CD4-positive, alpha-beta T cell treated with Interleukin-6 for 4 hours (primary cell): ENCODE data around the gene IFI44L.
A peak's percentile ranks its signal among the peaks of the same experiment; 100 is the strongest.

ENCODE experiments used
- DNase-seq: peaks from one replicate; pipeline ENCODE4 v3.0.0-alpha.2; 2020; ENCODE audit warnings: mixed read lengths

Gene IFI44L

GRCh38 chr1:78645723-78646122 lies 25.5 kb downstream of the IFI44L start:
- peak; percentile 46 for DNase-seq

GRCh38 chr1:78647238-78647637 lies 27.0 kb downstream of the IFI44L start:
- no peak for DNase-seq

GRCh38 chr1:78649628-78650027 lies 29.4 kb downstream of the IFI44L start, which contains the start of gene IFI44:
Gene IFI44 (plus strand): TSS chr1:78649831. CDS start chr1:78650196, 365 bp downstream.
- DNase-seq = peak; percentile 86

- no peak for DNase-seq
Observed at GRCh38 chr1:78650114-78650660, 29.9 kb downstream of the IFI44L start.

GRCh38 chr1:78651241-78651640 lies 31.0 kb downstream of the IFI44L start:
- peak; percentile 44 for DNase-seq

GRCh38 chr1:78652019-78652560 lies 31.8 kb downstream of the IFI44L start:
- no peak for DNase-seq

- DNase-seq = no peak
Observed at GRCh38 chr1:78658901-78659300, 38.7 kb downstream of the IFI44L start.

- no peak for DNase-seq
Observed at GRCh38 chr1:78663923-78664322, 43.7 kb downstream of the IFI44L start.

GRCh38 chr1:78664763-78665162 lies 44.5 kb downstream of the IFI44L start:
- DNase-seq = no peak

GRCh38 chr1:78665809-78666208 lies 45.6 kb downstream of the IFI44L start:
- no peak for DNase-seq

- no peak for DNase-seq
Observed at GRCh38 chr1:78667939-78668338, 47.7 kb downstream of the IFI44L start.

- DNase-seq = no peak
Observed at GRCh38 chr1:78668427-78668826, 48.2 kb downstream of the IFI44L start.

GRCh38 chr1:78672428-78672827 lies 52.2 kb downstream of the IFI44L start:
- no peak for DNase-seq

- DNase-seq = peak; percentile 37
Observed at GRCh38 chr1:78673120-78673519, 52.9 kb downstream of the IFI44L start.

- DNase-seq = peak; percentile 79
Observed at GRCh38 chr1:78676347-78676982, 56.2 kb downstream of the IFI44L start.

GRCh38 chr1:78676993-78677392 lies 56.7 kb downstream of the IFI44L start:
- no peak for DNase-seq

- DNase-seq = no peak
Observed at GRCh38 chr1:78677788-78678187, 57.5 kb downstream of the IFI44L start.

- DNase-seq = no peak
Observed at GRCh38 chr1:78678324-78678723, 58.1 kb downstream of the IFI44L start.

- DNase-seq = no peak
Observed at GRCh38 chr1:78681265-78681664, 61.0 kb downstream of the IFI44L start.

GRCh38 chr1:78682496-78682895 lies 62.2 kb downstream of the IFI44L start:
- DNase-seq = no peak

- DNase-seq = no peak
Observed at GRCh38 chr1:78683079-78683478, 62.8 kb downstream of the IFI44L start.

- DNase-seq = no peak
Observed at GRCh38 chr1:78687315-78687714, 67.1 kb downstream of the IFI44L start.

GRCh38 chr1:78687914-78688313 lies 67.7 kb downstream of the IFI44L start:
- DNase-seq = no peak

- no peak for DNase-seq
Observed at GRCh38 chr1:78688697-78689096, 68.4 kb downstream of the IFI44L start.

GRCh38 chr1:78690516-78690915 lies 70.3 kb downstream of the IFI44L start:
- no peak for DNase-seq
